Osteoblast (primary cell): ENCODE data around the gene SLC6A16. TPM values are rescaled to one million over a fixed set of nuclear protein-coding genes. Genes with fewer than 3 reads are reported as not detected.
A peak's percentile ranks its signal among the peaks of the same experiment; 100 is the strongest.

Source experiments
- DNase-seq: peaks from one replicate; pipeline ENCODE4 v3.0.0; 2011; ENCODE audit warnings: low spot score, mixed read lengths; ENCODE audit not compliant: insufficient read length; ENCODE audit errors: missing footprints
- H2AFZ ChIP-seq: 2 replicates; pipeline ENCODE4 v1.6.0; 2011; ENCODE audit warnings: mild to moderate bottlenecking, low read length
- H3K27ac ChIP-seq: 2 replicates; pipeline ENCODE4 v1.5.1; 2011; ENCODE audit warnings: mild to moderate bottlenecking, low read depth, low read length, moderate library complexity
- H3K27me3 ChIP-seq: 2 replicates; pipeline ENCODE4 v1.6.0; 2012; ENCODE audit warnings: mild to moderate bottlenecking, control low read depth, inconsistent platforms, low read length, moderate library complexity; ENCODE audit not compliant: insufficient read depth
- H3K36me3 ChIP-seq: 2 replicates; pipeline ENCODE4 v1.5.1; 2011; ENCODE audit warnings: mild to moderate bottlenecking, low read length, control low read depth, moderate library complexity; ENCODE audit not compliant: insufficient read depth
- H3K4me1 ChIP-seq: 2 replicates; pipeline ENCODE4 v1.5.1; 2011; ENCODE audit warnings: mild to moderate bottlenecking, low read length, control low read depth, moderate library complexity; ENCODE audit not compliant: insufficient read depth
- H3K4me2 ChIP-seq: 2 replicates; pipeline ENCODE4 v1.6.0; 2011; ENCODE audit warnings: mild to moderate bottlenecking, low read length; ENCODE audit not compliant: insufficient read depth
- H3K4me3 ChIP-seq: fragments of 200-600 bp; sonication (generic); 3 replicates; pipeline ENCODE4 v1.5.1; 2012; ENCODE audit warnings: mild to moderate bottlenecking, low read length, inconsistent platforms; ENCODE audit not compliant: insufficient read depth
- H3K79me2 ChIP-seq: 2 replicates; pipeline ENCODE4 v1.6.0; 2012; ENCODE audit warnings: mild to moderate bottlenecking, low read length, control low read depth, inconsistent platforms; ENCODE audit not compliant: insufficient read depth
- H3K9me3 ChIP-seq: 2 replicates; pipeline ENCODE4 v1.5.1; 2011; ENCODE audit warnings: low read depth, low read length, control low read depth
- H4K20me1 ChIP-seq: 2 replicates; pipeline ENCODE4 v1.6.0; 2012; ENCODE audit warnings: mild to moderate bottlenecking, low read length, control low read depth; ENCODE audit not compliant: insufficient read depth
- total RNA-seq: library from RNA; depleted of rRNA; stranded (reverse); fragments of >200 nt; gene quantifications from 2 replicates; pipeline ENCODE4 v1.2.3, GENCODE V29; 2012
- TF ChIP-seq, protein P1 (sequence below): IDR thresholded peaks from 2 replicates; pipeline ENCODE4 v1.5.1; 2011; ENCODE audit warnings: mild to moderate bottlenecking, low read depth, low read length, moderate library complexity; ENCODE audit errors: extremely low read depth

The SLC6A16 gene
- total RNA-seq, 1 donor, result 0.72 TPM

- H3K27me3 ChIP-seq, result no peaks in the 10 kb centered on the region
- no peak overlapping the region for H3K4me2 ChIP-seq
- TF ChIP-seq, protein P1, sequence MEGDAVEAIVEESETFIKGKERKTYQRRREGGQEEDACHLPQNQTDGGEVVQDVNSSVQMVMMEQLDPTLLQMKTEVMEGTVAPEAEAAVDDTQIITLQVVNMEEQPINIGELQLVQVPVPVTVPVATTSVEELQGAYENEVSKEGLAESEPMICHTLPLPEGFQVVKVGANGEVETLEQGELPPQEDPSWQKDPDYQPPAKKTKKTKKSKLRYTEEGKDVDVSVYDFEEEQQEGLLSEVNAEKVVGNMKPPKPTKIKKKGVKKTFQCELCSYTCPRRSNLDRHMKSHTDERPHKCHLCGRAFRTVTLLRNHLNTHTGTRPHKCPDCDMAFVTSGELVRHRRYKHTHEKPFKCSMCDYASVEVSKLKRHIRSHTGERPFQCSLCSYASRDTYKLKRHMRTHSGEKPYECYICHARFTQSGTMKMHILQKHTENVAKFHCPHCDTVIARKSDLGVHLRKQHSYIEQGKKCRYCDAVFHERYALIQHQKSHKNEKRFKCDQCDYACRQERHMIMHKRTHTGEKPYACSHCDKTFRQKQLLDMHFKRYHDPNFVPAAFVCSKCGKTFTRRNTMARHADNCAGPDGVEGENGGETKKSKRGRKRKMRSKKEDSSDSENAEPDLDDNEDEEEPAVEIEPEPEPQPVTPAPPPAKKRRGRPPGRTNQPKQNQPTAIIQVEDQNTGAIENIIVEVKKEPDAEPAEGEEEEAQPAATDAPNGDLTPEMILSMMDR, result no peak
- peak; percentile 50 for DNase-seq
- H3K4me3 ChIP-seq, result no peak overlapping the region
- H3K27ac ChIP-seq, result no peak overlapping the region
- peaks cover 42% of the 10 kb centered on the region for H3K36me3 ChIP-seq
- no peaks in the 10 kb centered on the region for H3K4me1 ChIP-seq
- no peaks in the 10 kb centered on the region for H3K79me2 ChIP-seq
- H3K9me3 ChIP-seq, result no peaks in the 10 kb centered on the region
- peaks cover 2% of the 10 kb centered on the region for H4K20me1 ChIP-seq
- H2AFZ ChIP-seq, result peak overlapping the region; percentile 83
Measured at GRCh38 chr19:49348305-49349189, 23.6 kb upstream of the SLC6A16 start.

GRCh38 chr19:49347835-49348234 is 22.8 kb upstream of the SLC6A16 start:
- Histone ChIP-seq H3K27me3 (no peaks in the 10 kb centered on the region), H3K9me3 (no peaks in the 10 kb centered on the region), H3K79me2 (no peaks in the 10 kb centered on the region), H3K4me1 (no peaks in the 10 kb centered on the region), H3K4me2 (no peak overlapping the region), H3K36me3 (peaks cover 44% of the 10 kb centered on the region), H4K20me1 (peaks cover 2% of the 10 kb centered on the region), H3K27ac (no peak overlapping the region), H2AFZ (peak overlapping the region; percentile 83), H3K4me3 (no peak overlapping the region)
- peak; percentile 93 for DNase-seq
- TF ChIP-seq, protein P1, result peak; percentile 22

DNA sequence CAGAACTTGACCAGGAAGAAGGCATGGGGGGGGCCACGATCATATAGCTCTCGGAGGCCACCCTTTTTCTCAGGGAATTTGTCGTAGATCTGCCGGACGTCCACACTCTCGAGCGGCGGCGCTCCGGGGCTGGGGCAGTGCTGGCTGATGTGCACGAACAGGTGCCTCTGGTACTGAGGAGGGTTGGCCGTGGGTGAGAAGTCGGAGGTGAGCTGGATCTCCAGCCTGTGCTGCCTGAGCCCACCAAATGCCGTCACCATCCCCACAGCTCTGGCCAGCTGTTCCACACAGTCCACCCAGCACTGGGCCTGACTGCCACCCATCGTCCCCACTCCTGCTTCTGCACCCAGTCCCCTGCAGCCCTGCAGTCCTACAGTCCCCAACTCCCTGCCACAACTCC is 22.2 kb upstream of the SLC6A16 start:
- Histone ChIP-seq H4K20me1 (peaks cover 2% of the 10 kb centered on the region), H3K36me3 (peaks cover 45% of the 10 kb centered on the region)

More for the DNA sequence above, 22.2 kb upstream of the SLC6A16 start:
- Histone ChIP-seq H3K4me2 (no peak overlapping the region), H3K79me2 (no peaks in the 10 kb centered on the region), H3K4me3 (no peak overlapping the region), H3K27me3 (no peaks in the 10 kb centered on the region), H3K4me1 (no peaks in the 10 kb centered on the region), H3K27ac (no peak overlapping the region), H3K9me3 (no peaks in the 10 kb centered on the region), H2AFZ (no peak overlapping the region)
- TF ChIP-seq, protein P1, result no peak
- DNase-seq, result peak; percentile 61
